ENCODE measurements around the gene COL13A1.

- no peak for TF ChIP-seq POLR2A (IDR thresholded peaks at IDR 0.05)
- TF ChIP-seq, protein P1, sequence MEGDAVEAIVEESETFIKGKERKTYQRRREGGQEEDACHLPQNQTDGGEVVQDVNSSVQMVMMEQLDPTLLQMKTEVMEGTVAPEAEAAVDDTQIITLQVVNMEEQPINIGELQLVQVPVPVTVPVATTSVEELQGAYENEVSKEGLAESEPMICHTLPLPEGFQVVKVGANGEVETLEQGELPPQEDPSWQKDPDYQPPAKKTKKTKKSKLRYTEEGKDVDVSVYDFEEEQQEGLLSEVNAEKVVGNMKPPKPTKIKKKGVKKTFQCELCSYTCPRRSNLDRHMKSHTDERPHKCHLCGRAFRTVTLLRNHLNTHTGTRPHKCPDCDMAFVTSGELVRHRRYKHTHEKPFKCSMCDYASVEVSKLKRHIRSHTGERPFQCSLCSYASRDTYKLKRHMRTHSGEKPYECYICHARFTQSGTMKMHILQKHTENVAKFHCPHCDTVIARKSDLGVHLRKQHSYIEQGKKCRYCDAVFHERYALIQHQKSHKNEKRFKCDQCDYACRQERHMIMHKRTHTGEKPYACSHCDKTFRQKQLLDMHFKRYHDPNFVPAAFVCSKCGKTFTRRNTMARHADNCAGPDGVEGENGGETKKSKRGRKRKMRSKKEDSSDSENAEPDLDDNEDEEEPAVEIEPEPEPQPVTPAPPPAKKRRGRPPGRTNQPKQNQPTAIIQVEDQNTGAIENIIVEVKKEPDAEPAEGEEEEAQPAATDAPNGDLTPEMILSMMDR (IDR thresholded peaks at IDR 0.05), result no peak
Observed at GRCh38 chr10:69759641-69760040, 42.1 kb upstream of the COL13A1 start.
